GM12878 (cell line): ENCODE measurements around the gene DCTPP1.

ENCODE experiments used
- HCFC1 ChIP-seq: fragments of 150-350 bp; IDR thresholded peaks from 2 replicates; pipeline ENCODE4 v1.6.1; 2014; ENCODE audit warnings: low read length
- TF ChIP-seq, protein P1 (sequence below), 3 experiments: IDR thresholded peaks in 2 of 3; conservative IDR thresholded peaks in 1 of 3; 2 replicates each; pipeline ENCODE4 v1.5.1; 2011; ENCODE audit warnings: low read depth in 3 of 3, low read length in 3 of 3, mild to moderate bottlenecking in 3 of 3, control low read depth in 2 of 3, moderate library complexity in 2 of 3, inconsistent platforms in 1 of 3, mixed read lengths in 1 of 3; ENCODE audit not compliant: control insufficient read depth in 2 of 3, insufficient read depth in 1 of 3; ENCODE audit errors: extremely low read depth in 1 of 3

DNA sequence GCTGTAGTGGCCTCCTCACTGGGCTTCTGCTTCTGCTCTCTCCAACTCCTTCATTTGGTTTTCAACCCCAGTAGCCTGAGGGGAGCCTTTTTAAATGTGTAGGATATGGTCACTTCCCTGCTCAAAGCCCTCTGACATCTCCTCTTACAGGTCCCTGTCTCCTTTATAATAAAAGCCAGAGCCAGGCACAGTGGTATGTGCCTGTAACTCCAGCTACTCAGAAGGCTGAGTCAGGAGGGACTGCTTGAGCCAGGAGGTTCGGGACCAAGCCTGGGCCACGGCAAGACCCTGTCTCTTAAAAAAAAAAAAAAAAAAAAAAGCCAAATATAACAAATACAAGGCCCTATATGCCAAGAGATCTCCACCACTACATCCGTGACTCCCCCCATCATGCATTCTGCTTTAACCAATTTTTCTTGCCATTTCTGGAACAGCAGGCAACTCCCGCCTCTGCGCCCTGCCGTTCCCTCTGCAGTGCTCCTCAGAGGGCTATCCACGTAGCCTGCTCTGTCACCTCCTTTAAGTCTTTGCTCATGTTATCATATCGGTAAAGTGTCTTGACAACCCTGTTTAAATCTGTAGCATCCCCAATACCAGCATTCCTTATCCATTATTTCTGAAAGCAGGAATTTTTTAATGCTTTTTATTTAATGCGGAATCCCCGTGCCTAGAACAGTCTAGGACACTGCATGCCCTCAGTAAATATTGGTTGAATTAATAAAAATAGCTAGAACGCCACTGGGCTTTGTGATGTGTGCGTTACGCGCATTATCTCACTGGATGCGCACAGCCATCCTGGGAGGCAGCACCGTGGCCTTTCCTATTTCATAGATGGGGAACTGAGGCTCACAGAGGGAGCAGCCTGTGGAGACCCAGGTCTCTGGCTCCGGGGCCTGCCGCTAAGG is 13.0 kb downstream of the DCTPP1 start:
- TF ChIP-seq, protein P1, sequence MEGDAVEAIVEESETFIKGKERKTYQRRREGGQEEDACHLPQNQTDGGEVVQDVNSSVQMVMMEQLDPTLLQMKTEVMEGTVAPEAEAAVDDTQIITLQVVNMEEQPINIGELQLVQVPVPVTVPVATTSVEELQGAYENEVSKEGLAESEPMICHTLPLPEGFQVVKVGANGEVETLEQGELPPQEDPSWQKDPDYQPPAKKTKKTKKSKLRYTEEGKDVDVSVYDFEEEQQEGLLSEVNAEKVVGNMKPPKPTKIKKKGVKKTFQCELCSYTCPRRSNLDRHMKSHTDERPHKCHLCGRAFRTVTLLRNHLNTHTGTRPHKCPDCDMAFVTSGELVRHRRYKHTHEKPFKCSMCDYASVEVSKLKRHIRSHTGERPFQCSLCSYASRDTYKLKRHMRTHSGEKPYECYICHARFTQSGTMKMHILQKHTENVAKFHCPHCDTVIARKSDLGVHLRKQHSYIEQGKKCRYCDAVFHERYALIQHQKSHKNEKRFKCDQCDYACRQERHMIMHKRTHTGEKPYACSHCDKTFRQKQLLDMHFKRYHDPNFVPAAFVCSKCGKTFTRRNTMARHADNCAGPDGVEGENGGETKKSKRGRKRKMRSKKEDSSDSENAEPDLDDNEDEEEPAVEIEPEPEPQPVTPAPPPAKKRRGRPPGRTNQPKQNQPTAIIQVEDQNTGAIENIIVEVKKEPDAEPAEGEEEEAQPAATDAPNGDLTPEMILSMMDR (IDR thresholded peaks at IDR 0.05 in 2 of 3, conservative IDR thresholded peaks at IDR 0.05 in 1 of 3; ENCODE audit: control insufficient read depth in 2 of 3, extremely low read depth in 1 of 3, insufficient read depth in 1 of 3, low read depth in 3 of 3, low read length in 3 of 3): no peak
- no peak for TF ChIP-seq HCFC1
